GM21367 (cell line): Measurements from ENCODE around the gene PSMC1.
A peak's percentile ranks its signal among the peaks of the same experiment; 100 is the strongest.

Experiments
- ATAC-seq: cut with Tn5 transposase; IDR thresholded peaks from one replicate; pipeline ENCODE4 v1.9.1; 2021; ENCODE audit not compliant: unreplicated experiment

The PSMC1 gene

DNA sequence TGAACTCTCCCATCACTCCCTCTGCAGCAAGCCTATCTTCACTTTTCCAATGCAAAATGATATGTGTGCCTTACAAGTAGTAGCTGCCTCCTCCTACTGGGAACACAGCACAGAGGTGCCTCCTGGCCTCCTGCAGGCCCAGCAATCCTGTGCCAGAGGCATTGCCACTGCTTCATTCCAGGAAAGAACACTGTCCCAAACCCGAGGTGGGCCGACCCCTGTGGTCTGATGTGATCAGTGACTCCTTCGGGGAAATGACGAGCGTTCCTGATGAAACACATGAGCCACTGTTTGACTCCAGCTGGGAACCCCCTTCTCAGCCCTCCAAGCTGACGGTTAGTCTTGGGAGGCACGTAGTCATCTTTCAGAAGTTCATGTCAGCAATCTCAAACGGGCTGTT lies 19.5 kb downstream of the PSMC1 start:
- no peak for ATAC-seq

DNA sequence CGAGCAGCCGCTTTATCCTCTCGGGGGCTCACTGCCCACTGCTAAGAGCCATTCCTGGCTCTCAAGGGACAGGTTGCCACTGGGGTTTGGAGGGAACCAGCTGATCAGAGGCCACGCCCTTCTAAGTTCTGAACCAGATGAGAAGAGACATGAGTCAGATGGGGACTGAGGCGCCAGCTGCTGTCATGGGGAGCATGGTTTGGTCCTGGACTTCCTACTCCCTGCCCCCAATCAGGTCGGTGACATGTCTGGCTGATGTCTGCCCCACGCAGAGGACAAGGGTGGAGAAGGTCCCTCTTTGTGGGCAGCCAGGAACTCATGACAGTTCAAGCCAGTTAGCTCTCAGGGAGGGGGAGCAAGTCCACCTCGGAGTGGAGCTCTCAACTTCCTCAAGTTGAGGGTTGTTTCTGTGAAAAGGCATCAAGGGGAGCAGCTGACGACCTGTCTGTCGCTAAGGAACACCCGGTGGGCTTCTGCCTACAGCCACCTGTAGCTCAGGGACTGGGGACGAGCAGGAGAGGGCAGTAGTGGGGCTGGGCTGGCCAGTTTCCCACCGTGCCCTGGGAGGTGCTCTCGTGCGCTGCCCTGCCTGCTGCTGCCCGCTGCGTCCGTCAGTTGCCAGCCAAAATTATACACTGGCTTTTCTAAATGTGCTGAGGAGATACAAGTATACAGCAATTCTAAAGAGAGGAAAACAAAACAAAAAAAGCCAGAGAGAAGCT lies 20.5 kb downstream of the PSMC1 start:
- ATAC-seq = no peak

DNA sequence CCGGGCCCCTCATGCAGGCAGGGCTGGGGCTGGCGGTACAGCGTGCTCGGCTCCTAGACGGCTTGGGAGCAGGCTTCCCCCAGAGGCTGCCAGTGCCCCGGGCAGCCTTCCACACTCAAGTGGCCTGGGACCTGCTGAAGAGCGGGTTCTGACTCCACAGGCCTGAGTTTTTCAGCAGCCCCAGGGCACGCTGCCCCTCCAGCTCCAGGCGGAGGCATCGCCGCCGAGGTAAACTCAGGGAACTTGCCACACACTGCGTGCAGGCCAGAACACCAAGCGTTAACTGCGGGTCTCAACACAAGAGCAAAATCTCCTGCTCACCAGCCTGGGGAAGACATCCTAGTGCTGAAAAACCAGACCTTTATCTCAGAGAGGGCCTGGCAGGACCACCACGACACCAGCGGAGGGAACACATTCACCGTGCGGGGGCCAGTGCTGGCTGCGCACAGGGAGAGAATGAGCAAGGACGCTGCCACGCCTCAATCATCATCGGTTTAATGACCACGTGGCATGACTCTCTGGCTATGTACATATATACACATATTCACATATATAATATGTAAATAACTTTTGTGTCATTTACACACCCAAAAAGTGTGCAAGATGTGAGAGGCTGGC lies 21.3 kb downstream of the PSMC1 start:
- no peak for ATAC-seq

DNA sequence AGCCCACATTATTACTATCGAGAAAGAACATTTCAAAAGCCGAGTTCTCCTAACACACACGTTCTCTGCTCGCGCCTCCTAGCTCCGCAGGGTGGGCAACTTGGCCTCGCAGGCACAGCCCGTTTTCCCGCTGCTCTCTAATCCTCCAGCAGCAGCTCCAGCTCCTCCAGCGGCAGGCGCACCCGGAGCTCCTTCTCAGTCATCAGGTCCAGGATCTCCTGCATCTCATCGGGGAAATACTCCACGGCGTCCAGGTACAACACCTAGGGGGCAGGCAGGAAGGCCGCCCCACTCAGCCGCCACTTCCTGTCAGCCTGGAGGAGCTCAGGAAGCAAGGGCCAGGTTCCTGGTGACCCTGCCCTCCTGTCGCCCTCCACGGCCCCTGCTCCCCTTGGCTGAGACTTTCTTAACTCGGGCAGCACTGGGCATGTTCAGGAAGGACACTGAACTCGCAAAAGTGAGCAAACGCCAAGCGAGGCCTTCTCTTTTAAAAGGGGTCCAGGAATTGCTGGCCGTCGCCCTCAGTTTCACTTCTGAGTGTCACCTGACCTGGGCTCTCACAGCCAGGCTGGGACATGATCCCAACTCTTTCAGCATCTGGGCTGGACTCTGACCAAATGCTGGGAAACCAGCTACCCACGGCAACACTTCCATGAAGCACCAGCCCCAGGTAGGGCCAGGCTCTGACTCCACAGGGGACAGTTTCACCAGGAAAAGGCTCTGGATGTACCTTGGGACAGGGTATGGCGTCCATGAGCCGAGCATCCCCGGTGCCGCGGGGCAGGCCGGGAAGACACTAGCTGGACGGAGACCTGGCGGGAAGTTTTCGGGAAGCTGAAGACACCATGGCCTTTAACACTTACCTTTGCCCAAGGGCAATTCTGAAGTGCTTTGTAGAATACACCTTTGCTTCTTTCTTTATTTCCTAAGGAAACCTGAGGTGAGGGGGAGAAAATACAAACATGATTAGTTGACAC lies 22.1 kb downstream of the PSMC1 start:
- no peak for ATAC-seq

DNA sequence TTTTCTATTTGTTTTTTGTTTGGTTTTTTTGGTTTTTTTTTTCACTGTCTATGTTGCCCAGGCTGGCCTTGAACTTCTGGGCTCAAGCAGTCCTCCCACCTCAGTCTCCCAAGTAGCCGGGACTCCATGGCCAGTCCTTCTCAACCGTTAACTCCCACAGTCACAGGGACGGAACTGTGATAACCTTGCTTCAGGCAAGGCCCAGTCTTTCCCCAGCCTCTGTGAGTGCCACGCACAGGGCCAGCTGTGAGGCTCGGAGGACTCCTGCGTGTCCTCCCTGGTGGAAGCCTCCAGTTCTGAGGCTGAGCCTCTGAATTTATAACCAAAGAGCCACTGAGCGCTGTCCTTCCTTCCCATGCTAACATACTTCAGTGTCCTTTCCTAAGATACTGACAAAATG lies 23.7 kb downstream of the PSMC1 start:
- no peak for ATAC-seq

GRCh38 chr14:90281261-90281660 lies 24.9 kb downstream of the PSMC1 start:
- ATAC-seq = no peak

DNA sequence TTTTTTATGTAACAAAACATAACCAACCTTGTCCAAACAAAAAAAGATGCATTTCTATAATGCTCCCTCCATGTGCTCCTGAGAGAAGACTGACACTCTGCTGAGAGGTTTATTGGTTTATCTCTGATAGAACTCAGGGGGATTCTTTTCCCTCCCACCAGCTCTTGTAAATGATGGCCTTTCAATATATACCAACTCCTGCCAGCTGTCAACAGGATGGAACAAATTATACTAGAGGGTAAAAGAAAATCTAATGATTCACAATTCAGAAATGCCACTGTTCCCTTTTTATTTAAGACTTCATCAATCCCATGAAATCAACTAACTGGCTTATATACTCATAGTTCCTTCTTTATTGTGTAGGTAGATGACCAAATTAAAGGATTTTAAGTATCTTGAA lies 25.4 kb downstream of the PSMC1 start:
- no peak for ATAC-seq

- no peak for ATAC-seq
These were observed 31.4 kb downstream of the PSMC1 start for GRCh38 chr14:90287791-90288190.

DNA sequence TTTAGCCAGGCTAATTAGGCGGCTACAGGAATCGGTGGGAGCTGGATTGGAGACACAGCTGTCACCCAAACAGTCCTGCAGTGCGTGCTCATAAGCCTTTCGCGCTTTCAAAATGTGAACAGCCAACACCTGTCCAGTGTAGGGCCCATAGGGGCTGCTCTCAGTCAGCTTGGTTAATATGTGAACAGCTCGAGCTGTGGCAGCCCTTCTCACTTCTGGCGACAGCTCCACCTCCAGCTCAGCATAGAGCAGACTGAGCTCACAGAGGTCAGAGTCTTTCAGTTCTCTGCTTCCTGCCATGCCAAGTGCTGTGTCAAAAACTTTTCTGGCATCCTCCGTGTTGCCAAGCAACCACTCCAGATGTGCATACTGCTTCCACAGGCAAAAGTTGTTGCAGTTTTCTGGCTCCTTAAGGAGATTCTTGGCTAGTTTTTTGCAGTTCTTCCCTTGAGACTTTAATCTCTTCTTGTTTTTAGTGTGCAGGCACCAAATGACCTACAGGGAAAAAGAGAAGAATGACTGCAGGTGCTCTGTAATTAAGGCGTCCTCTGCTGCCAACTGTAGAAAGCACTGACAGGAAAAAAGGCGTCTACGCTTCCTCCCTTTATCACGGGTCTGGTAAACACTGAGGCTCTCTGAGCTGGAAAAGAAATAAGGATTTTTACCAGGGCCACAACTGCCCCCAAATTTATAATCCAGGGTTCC lies 32.5 kb downstream of the PSMC1 start:
- peak; percentile 71 for ATAC-seq

DNA sequence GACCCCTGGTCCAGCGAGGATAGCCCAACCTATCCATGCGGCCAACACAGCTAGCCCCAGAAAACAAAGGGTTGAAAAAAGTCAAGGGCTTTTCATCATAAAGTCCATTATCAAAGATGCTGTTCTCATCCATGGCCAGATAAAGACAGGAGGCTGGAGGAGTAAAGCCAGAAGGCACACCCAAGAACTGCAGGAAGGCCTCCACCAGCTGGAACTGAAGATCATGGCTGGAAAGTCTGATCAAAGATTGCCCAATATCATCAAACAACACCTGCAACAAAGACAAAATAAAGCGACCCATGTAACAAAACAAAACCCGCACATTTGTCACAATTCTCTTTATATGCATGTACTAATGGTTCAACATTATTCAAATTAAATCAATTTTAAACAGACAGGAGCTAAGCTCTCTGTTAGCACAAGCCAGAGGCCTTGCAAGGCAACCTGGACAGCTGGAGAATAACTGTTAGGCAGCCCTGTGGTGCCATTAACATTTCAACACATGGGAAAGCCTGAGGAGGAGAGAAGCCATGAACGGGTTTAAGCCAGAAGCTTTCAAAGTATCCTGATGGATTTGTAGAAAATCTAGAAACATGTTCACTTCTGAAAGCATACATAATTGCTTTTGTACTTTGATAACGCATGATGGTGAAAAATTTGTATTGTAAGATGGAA lies 34.1 kb downstream of the PSMC1 start:
- no peak for ATAC-seq

- ATAC-seq = no peak
These were observed 35.3 kb downstream of the PSMC1 start for GRCh38 chr14:90291699-90292098.

GRCh38 chr14:90293766-90294730 lies 37.7 kb downstream of the PSMC1 start:
- no peak for ATAC-seq

GRCh38 chr14:90294872-90295271 lies 38.5 kb downstream of the PSMC1 start:
- ATAC-seq = no peak

- no peak for ATAC-seq
These were observed 39.6 kb downstream of the PSMC1 start for GRCh38 chr14:90295870-90296516.

GRCh38 chr14:90296641-90297040 lies 40.3 kb downstream of the PSMC1 start:
- no peak for ATAC-seq

- ATAC-seq = no peak
These were observed 41.7 kb downstream of the PSMC1 start for GRCh38 chr14:90297876-90298629.

GRCh38 chr14:90299408-90299807 lies 43.1 kb downstream of the PSMC1 start:
- ATAC-seq = no peak

DNA sequence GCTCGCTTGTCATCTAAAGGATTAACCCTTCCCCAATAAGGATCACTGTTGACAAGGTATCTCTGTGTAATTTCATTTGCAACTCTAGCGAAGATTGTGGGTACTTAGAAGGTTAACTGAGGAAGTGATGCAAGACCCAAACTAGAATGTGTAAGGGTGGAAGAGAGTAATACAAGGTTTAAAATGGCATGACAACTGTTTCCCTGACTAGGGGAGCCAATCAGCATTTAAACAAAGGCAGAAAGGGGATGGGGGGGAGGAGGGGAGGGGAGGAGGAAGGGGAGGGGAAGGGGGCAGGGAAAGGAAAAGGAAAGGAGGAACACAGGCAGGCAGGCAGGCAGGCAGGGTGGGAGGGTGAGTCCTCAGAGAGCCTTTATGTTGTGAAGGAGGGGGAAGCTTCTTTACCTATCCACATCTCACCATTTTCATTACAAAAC lies 44.3 kb downstream of the PSMC1 start:
- ATAC-seq = no peak
